PC-3 (cell line): ENCODE results near the gene IL17RA.

Experiments
- CTCF ChIP-seq: fragments of 300-600 bp; sonication (generic); conservative IDR thresholded peaks from 2 replicates; pipeline ENCODE4 v1.5.1; 2017; ENCODE audit warnings: antibody characterized with exemption, low read depth, mild to moderate bottlenecking, low read length
- EZH2 ChIP-seq: fragments of 300-600 bp; sonication (generic); IDR thresholded peaks from one replicate; pipeline ENCODE4 v1.6.1; 2017; ENCODE audit warnings: antibody characterized with exemption, mild to moderate bottlenecking, low read length; ENCODE audit not compliant: unreplicated experiment

GRCh38 chr22:17143101-17143500 lies 58.3 kb downstream of the IL17RA start:
- no peak for TF ChIP-seq EZH2
- no peak for TF ChIP-seq CTCF
